GM18868 (cell line): ENCODE data around the gene BTBD2.
A peak's percentile ranks its signal among the peaks of the same experiment; 100 is the strongest.

ENCODE experiments used
- ATAC-seq: cut with Tn5 transposase; IDR thresholded peaks from one replicate; pipeline ENCODE4 v1.9.1; 2021; ENCODE audit warnings: mild to moderate bottlenecking, moderate library complexity; ENCODE audit not compliant: unreplicated experiment

The BTBD2 gene

GRCh38 chr19:2015608-2015950, at the start of gene BTBD2:
Gene BTBD2 (minus strand): TSS chr19:2015714. CDS start chr19:2015703, 11 bp downstream.
- no peak for ATAC-seq

GRCh38 chr19:2064788-2065524, 49.4 kb upstream of the BTBD2 start:
- ATAC-seq = no peak

GRCh38 chr19:2064395-2064787, 48.9 kb upstream of the BTBD2 start:
- no peak for ATAC-seq

GRCh38 chr19:2063824-2064223, 48.3 kb upstream of the BTBD2 start:
- ATAC-seq = no peak

GRCh38 chr19:2062770-2063169, 47.3 kb upstream of the BTBD2 start:
- ATAC-seq = no peak

- no peak for ATAC-seq
Observed at GRCh38 chr19:2062389-2062729, 46.8 kb upstream of the BTBD2 start.

- ATAC-seq = peak; percentile 78
Observed at GRCh38 chr19:2061495-2062388, 46.2 kb upstream of the BTBD2 start.

GRCh38 chr19:2060884-2061494, 45.5 kb upstream of the BTBD2 start:
- peak; percentile 24 for ATAC-seq

GRCh38 chr19:2059422-2060201, 44.1 kb upstream of the BTBD2 start:
- no peak for ATAC-seq

- ATAC-seq = no peak
Observed at GRCh38 chr19:2058570-2059421, 43.3 kb upstream of the BTBD2 start.

GRCh38 chr19:2057484-2058469, 42.3 kb upstream of the BTBD2 start:
- no peak for ATAC-seq

- no peak for ATAC-seq
Observed at GRCh38 chr19:2056837-2057192, 41.3 kb upstream of the BTBD2 start.

- no peak for ATAC-seq
Observed at GRCh38 chr19:2055931-2056836, 40.7 kb upstream of the BTBD2 start.

GRCh38 chr19:2054763-2055162, 39.2 kb upstream of the BTBD2 start:
- no peak for ATAC-seq

GRCh38 chr19:2053601-2054389, 38.3 kb upstream of the BTBD2 start:
- no peak for ATAC-seq

GRCh38 chr19:2051773-2052704, 36.5 kb upstream of the BTBD2 start:
- ATAC-seq = no peak
